K562 (cell line): ENCODE data around the gene PDE4D. TPM values are rescaled to one million over a fixed set of nuclear protein-coding genes. Genes with fewer than 3 reads are reported as not detected.

Experiments
- BMI1 ChIP-seq: fragments of 150-350 bp; IDR thresholded peaks from 2 replicates; pipeline ENCODE4 v1.6.1; 2014; ENCODE audit warnings: low read length
- E2F3 ChIP-seq: fragments of 250-450 bp; sonication (Bioruptor Pico); IDR thresholded peaks from 2 replicates; pipeline ENCODE4 v1.4.0; 2020; ENCODE audit warnings: mild to moderate bottlenecking
- MGA ChIP-seq: fragments of 450-650 bp; IDR thresholded peaks from 2 replicates; pipeline ENCODE4 v1.6.1; 2016; ENCODE audit warnings: mild to moderate bottlenecking, moderate library complexity
- MLX ChIP-seq, 2 experiments: fragments of 450-650 bp in 1 of 2; sonication (generic) in 1 of 2; formaldehyde crosslinking; conservative IDR thresholded peaks; 2 replicates each; pipeline versions ENCODE4 v1.4.0 to v1.8.1; 2020 to 2022; ENCODE audit warnings: mild to moderate bottlenecking in 1 of 2, missing genetic modification reagents in 1 of 2
- SMC3 ChIP-seq: conservative IDR thresholded peaks from 2 replicates; pipeline ENCODE4 v1.6.1; 2011; ENCODE audit warnings: low read depth, low read length, improper control_type of control experiment; ENCODE audit not compliant: insufficient read depth
- SP1 ChIP-seq: sonication (generic); formaldehyde crosslinking; IDR thresholded peaks from 2 replicates; pipeline ENCODE4 v1.8.1; 2022; ENCODE audit warnings: mild to moderate bottlenecking, missing genetic modification reagents
- TEAD2 ChIP-seq: fragments of 450-650 bp; IDR thresholded peaks from 2 replicates; pipeline ENCODE4 v1.6.1; 2016; ENCODE audit warnings: missing genetic modification characterization, control low read depth, missing compliant biosample characterization
- ZFPM2 ChIP-seq: fragments of 250-450 bp; sonication (Bioruptor Pico); IDR thresholded peaks from 2 replicates; pipeline ENCODE4 v1.5.1; 2022; ENCODE audit warnings: mild to moderate bottlenecking
- polyA plus RNA-seq, 8 experiments: library from polyadenylated mRNA; depleted of rRNA in 4 of 8; stranded (reverse) in 5 of 8; unstranded in 3 of 8; fragments of >200 nt; fragmentation: Nextera tagmentation in 2 of 8; fragmentation: Illumina TruSeq in 1 of 8; extraction: Ambion mirVana in 2 of 8; extraction: Trizol in 1 of 8; gene quantifications; 2 replicates each; pipeline versions ENCODE4 v1.2.1 to v1.2.3, GENCODE V29; 2011 to 2014; ENCODE audit warnings: inconsistent platforms in 1 of 8, missing spikeins in 1 of 8
- total RNA-seq, 7 experiments: library from RNA; depleted of rRNA in 6 of 7; stranded (reverse); fragments of >200 nt in 6 of 7; fragmentation: Illumina TruSeq in 2 of 7; extraction: Trizol in 2 of 7; gene quantifications; 2 replicates each; pipeline versions ENCODE4 v1.2.1 to v1.2.3, GENCODE V29; 2011 to 2021; ENCODE audit warnings: low replicate concordance in 1 of 7

The PDE4D gene
- total and polyA plus RNA-seq, 9 of the 15 experiments (the other 6 are each of a cell fraction or from before 2014, with no cell fraction given) = 0.04 to 0.46 (median 0.13) TPM

GRCh38 chr5:59586841-59587240, 306.7 kb downstream of the PDE4D start (continued):
- TF ChIP-seq MGA (no peak), E2F3 (no peak), ZFPM2 (no peak), BMI1 (no peak), SMC3 (no peak), MLX (CRISPR knock-in tag; conservative IDR thresholded peaks at IDR 0.05) (no peak), TEAD2 (tag) (no peak), SP1 (CRISPR knock-in tag) (no peak)
- TF ChIP-seq, all 486 proteins: peak for 0
